ENCODE data around the gene FSTL4. TPM values are rescaled to one million over a fixed set of nuclear protein-coding genes. Genes with fewer than 3 reads are reported as not detected.
"Not testable (repeated sequence)": the region's sequence is repeated elsewhere in the genome, so short reads cannot be mapped to it uniquely, and the experiment has no call there.

The FSTL4 gene
- polyA plus RNA-seq, 1 donor from 2014 or later: 0.57 TPM

DNA sequence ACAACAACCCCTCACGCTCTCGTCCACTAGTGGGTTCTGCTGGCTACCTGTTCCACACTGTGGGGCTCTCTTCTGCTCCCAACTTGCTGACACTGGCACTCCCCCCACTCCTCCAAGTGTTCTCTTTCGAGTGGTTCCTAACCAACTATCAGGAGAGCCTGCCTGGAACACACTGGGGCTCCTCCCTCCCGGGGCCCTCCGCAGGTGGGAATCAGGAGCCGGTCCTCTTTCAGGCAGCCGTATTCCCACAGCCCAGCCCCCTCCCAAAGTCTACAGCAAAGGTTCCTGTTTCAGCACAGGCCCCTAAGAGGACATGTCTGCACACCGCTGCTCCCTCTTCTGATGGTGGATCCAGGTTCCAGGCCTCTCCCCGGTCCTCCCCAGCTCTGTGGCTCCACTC is 165.9 kb downstream of the FSTL4 start:
- H3K9me2 ChIP-seq (ENCODE audit: insufficient read depth, low read length): no peaks in the 10 kb centered on the region
- H2AFZ ChIP-seq (ENCODE audit: low read depth, low read length): no peak overlapping the region
- no peaks in the 10 kb centered on the region for H3K36me3 ChIP-seq (ENCODE audit: insufficient read depth, low read length)
- TF ChIP-seq SMC3 (conservative IDR thresholded peaks at IDR 0.05; ENCODE audit: poor library complexity): no peak
- TF ChIP-seq REST (IDR thresholded peaks at IDR 0.05; ENCODE audit: borderline replicate concordance): no peak
- no peak for TF ChIP-seq EP300 (conservative IDR thresholded peaks at IDR 0.05; ENCODE audit: poor library complexity, severe bottlenecking)
- no peak for TF ChIP-seq TAF1 (IDR thresholded peaks at IDR 0.05; ENCODE audit: low read depth)
- TF ChIP-seq EZH2 (IDR thresholded peaks at IDR 0.05; ENCODE audit: borderline replicate concordance, insufficient read depth, low read length, poor library complexity, severe bottlenecking): no peak
- TF ChIP-seq, protein P1, sequence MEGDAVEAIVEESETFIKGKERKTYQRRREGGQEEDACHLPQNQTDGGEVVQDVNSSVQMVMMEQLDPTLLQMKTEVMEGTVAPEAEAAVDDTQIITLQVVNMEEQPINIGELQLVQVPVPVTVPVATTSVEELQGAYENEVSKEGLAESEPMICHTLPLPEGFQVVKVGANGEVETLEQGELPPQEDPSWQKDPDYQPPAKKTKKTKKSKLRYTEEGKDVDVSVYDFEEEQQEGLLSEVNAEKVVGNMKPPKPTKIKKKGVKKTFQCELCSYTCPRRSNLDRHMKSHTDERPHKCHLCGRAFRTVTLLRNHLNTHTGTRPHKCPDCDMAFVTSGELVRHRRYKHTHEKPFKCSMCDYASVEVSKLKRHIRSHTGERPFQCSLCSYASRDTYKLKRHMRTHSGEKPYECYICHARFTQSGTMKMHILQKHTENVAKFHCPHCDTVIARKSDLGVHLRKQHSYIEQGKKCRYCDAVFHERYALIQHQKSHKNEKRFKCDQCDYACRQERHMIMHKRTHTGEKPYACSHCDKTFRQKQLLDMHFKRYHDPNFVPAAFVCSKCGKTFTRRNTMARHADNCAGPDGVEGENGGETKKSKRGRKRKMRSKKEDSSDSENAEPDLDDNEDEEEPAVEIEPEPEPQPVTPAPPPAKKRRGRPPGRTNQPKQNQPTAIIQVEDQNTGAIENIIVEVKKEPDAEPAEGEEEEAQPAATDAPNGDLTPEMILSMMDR (IDR thresholded peaks at IDR 0.05; ENCODE audit: poor library complexity, severe bottlenecking): no peak
- TF ChIP-seq POLR2AphosphoS5 (IDR thresholded peaks at IDR 0.05): no peak
- TF ChIP-seq MXI1 (conservative IDR thresholded peaks at IDR 0.05; ENCODE audit: poor library complexity, severe bottlenecking): no peak
- TF ChIP-seq RAD21 (conservative IDR thresholded peaks at IDR 0.05): no peak
- H3K27me3 ChIP-seq (ENCODE audit: insufficient read depth, low read depth, low read length): no peaks in the 10 kb centered on the region
- H3F3A ChIP-seq (ENCODE audit: insufficient read depth, low read length, poor library complexity, severe bottlenecking): no peaks in the 10 kb centered on the region
- no peaks in the 10 kb centered on the region for H3K9me3 ChIP-seq (ENCODE audit: low read length)
- H3K4me2 ChIP-seq (ENCODE audit: low read length): no peak overlapping the region
- no peaks in the 10 kb centered on the region for H3K79me2 ChIP-seq (replicated peaks; ENCODE audit: insufficient read depth, low read length)
- no peak overlapping the region for H3K4me3 ChIP-seq (ENCODE audit: low read length)
- no peak overlapping the region for H3K9ac ChIP-seq (ENCODE audit: low read length)
- no peaks in the 10 kb centered on the region for H4K20me1 ChIP-seq (ENCODE audit: insufficient read depth)
- H3K27ac ChIP-seq (ENCODE audit: low read length): no peak overlapping the region

- no peak overlapping the region for H3K9ac ChIP-seq (ENCODE audit: low read length)
- H2AFZ ChIP-seq (ENCODE audit: low read depth, low read length): no peak overlapping the region
- TF ChIP-seq EZH2 (IDR thresholded peaks at IDR 0.05; ENCODE audit: borderline replicate concordance, insufficient read depth, low read length, poor library complexity, severe bottlenecking): no peak
- TF ChIP-seq RAD21 (conservative IDR thresholded peaks at IDR 0.05): no peak
- TF ChIP-seq, protein P1 (IDR thresholded peaks at IDR 0.05; ENCODE audit: poor library complexity, severe bottlenecking): no peak
- TF ChIP-seq POLR2AphosphoS5 (IDR thresholded peaks at IDR 0.05): no peak
- TF ChIP-seq EP300 (conservative IDR thresholded peaks at IDR 0.05; ENCODE audit: poor library complexity, severe bottlenecking): no peak
- TF ChIP-seq MXI1 (conservative IDR thresholded peaks at IDR 0.05; ENCODE audit: poor library complexity, severe bottlenecking): no peak
- TF ChIP-seq REST (IDR thresholded peaks at IDR 0.05; ENCODE audit: borderline replicate concordance): no peak
- TF ChIP-seq TAF1 (IDR thresholded peaks at IDR 0.05; ENCODE audit: low read depth): no peak
- TF ChIP-seq SMC3 (conservative IDR thresholded peaks at IDR 0.05; ENCODE audit: poor library complexity): no peak
- no peaks in the 10 kb centered on the region for H4K20me1 ChIP-seq (ENCODE audit: insufficient read depth)
- no peaks in the 10 kb centered on the region for H3F3A ChIP-seq (ENCODE audit: insufficient read depth, low read length, poor library complexity, severe bottlenecking)
- H3K27me3 ChIP-seq (ENCODE audit: insufficient read depth, low read depth, low read length): no peaks in the 10 kb centered on the region
- H3K9me3 ChIP-seq (ENCODE audit: low read length): no peaks in the 10 kb centered on the region
- no peak overlapping the region for H3K4me3 ChIP-seq (ENCODE audit: low read length)
- H3K9me2 ChIP-seq (ENCODE audit: insufficient read depth, low read length): no peaks in the 10 kb centered on the region
- H3K4me2 ChIP-seq (ENCODE audit: low read length): no peak overlapping the region
- H3K79me2 ChIP-seq (replicated peaks; ENCODE audit: insufficient read depth, low read length): no peaks in the 10 kb centered on the region
- H3K27ac ChIP-seq (ENCODE audit: low read length): no peak overlapping the region
- no peaks in the 10 kb centered on the region for H3K36me3 ChIP-seq (ENCODE audit: insufficient read depth, low read length)
Measured at GRCh38 chr5:133445744-133446143, 166.6 kb downstream of the FSTL4 start.

GRCh38 chr5:133445204-133445603 is 167.1 kb downstream of the FSTL4 start:
- H3K79me2 ChIP-seq (replicated peaks; ENCODE audit: insufficient read depth, low read length); H3K9me3 ChIP-seq (ENCODE audit: low read length); H3K4me3 ChIP-seq (ENCODE audit: low read length); H3K27me3 ChIP-seq (ENCODE audit: insufficient read depth, low read depth, low read length); H3K4me2 ChIP-seq (ENCODE audit: low read length); H3K36me3 ChIP-seq (ENCODE audit: insufficient read depth, low read length); H3F3A ChIP-seq (ENCODE audit: insufficient read depth, low read length, poor library complexity, severe bottlenecking); H3K9me2 ChIP-seq (ENCODE audit: insufficient read depth, low read length); H3K9ac ChIP-seq (ENCODE audit: low read length); H3K27ac ChIP-seq (ENCODE audit: low read length); H2AFZ ChIP-seq (ENCODE audit: low read depth, low read length); H4K20me1 ChIP-seq (ENCODE audit: insufficient read depth): not testable (repeated sequence)

Data from neural cell (in vitro differentiated cells).